ENCODE data around the gene CACNB1. TPM values are rescaled to one million over a fixed set of nuclear protein-coding genes. Genes with fewer than 3 reads are reported as not detected.

The CACNB1 gene
- total and polyA plus RNA-seq, 9 donors = 114 to 227 (median 198) TPM

DNA sequence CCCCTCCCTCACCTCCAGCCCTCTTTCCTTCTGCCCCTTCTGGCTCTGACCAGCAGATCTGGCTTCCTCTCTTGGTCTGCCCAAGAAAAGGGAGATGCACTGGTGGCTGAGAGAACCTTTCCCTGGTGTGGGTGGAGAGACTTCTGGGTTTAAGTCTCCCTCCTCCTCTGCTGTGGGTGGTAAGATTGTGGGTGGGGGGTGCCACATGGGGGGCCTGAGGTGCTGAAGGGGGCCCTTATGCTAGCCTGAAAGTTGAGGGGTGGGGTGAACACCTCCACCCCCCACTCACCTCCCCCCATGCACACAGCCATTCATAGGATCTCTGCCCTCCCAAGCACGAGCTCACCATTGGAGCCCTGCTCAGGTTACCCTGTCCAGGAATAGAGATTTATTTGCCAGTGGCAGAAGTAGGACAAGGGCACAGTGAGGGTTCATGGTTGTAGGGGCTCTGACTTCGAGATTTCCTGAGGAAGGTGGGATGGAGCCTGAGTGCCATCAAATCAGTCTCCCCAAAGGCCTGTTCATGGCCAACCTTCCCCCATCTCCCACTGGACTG, 30.0 kb upstream of the CACNB1 start:
- H3K27ac ChIP-seq (ENCODE audit: low read length) = no peak overlapping the region
- H3K36me3 ChIP-seq (ENCODE audit: control insufficient read depth, insufficient read depth, low read length) = no peaks in the 10 kb centered on the region
- DNase-seq = no peak
- H3K27me3 ChIP-seq (ENCODE audit: control insufficient read depth, insufficient read depth, low read length) = peaks cover 65% of the 10 kb centered on the region
- peaks cover 33% of the 10 kb centered on the region for H3K4me1 ChIP-seq (ENCODE audit: control insufficient read depth, insufficient read depth, low read length)
- H3K4me3 ChIP-seq (ENCODE audit: low read length) = no peak overlapping the region
- H3K9me3 ChIP-seq (replicated peaks; ENCODE audit: control insufficient read depth, low read depth, low read length) = no peaks in the 10 kb centered on the region
- WGBS (ENCODE audit: insufficient coverage) = no CpG with 5 or more reads among the region's 2 CpGs

DNA sequence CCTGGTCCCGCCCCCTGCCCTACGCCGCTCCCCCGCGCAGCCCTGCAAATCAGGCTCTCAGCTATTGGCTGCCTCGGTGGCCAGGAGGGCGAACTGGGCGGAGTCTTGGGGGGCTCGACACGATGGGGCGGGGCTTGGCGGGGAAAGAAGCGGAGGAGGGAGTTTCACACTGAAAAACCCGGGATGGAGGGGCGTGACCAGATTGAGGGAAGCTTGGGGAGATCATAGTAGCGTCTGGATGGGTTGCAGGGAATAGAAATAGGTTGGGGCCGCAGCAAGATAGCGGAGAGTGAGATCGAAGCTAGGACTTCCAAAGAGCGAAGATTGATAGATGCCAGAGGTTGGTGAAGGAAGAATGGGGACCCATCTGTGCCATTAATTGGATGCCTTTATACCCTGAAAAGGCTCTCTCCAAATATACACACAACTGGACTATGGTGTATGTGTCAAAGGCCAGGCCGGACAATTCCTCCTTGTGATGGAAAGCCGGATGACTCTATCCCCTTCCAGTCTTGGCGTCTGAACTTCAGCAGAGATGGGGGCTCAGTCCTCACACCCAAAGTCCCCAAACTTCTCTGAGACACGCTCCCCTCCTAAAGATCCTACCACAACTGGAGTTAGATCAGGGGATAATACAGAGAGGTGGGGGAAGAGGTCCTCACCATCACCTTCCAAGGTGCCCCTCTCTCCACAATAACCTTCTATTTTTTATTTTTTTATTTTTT, 28.7 kb upstream of the CACNB1 start:
- H3K36me3 ChIP-seq (ENCODE audit: control insufficient read depth, insufficient read depth, low read length) = no peaks in the 10 kb centered on the region
- WGBS (ENCODE audit: insufficient coverage) = under 1% methylated on average over 17 of the region's 24 CpGs
- peaks cover 20% of the 10 kb centered on the region for H3K4me1 ChIP-seq (ENCODE audit: control insufficient read depth, insufficient read depth, low read length)
- H3K27ac ChIP-seq (ENCODE audit: low read length) = no peak overlapping the region
- peak; percentile 88 for DNase-seq
- H3K9me3 ChIP-seq (replicated peaks; ENCODE audit: control insufficient read depth, low read depth, low read length) = no peaks in the 10 kb centered on the region
- H3K4me3 ChIP-seq (ENCODE audit: low read length) = peak overlapping the region; percentile 37
- H3K27me3 ChIP-seq (ENCODE audit: control insufficient read depth, insufficient read depth, low read length) = peaks cover 68% of the 10 kb centered on the region

DNA sequence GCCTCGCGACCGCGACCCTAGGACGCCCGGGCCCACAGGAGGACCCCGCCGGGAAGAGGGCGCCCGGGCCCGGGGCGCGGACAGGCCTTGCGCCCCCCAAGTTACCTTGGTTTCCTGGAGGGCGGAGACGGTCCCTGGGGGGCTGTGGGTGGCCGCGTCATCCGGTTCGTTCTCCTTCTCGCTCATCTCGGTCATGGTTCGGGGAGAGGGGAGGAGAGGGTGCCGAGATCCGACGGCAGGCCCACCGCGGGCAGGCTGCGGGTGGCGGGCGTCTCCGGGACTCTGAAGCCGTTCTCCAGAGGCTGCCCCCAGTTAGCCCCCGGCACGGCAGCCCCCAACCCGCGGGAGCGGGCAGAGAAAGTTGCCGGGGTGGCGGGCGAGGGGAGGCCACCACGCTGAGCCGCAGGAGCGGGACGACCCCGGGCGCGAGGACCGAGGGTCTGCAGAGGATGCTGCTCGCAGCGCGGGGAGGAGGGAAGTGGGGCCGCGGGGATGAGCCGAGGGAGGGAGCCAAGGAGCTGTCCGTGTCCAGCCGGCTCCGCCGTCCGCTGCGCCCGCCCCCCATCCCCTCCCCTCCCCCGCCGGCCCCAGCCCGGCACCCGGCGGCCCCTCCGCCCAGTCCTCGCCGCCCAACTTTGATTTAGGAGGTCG, 28.0 kb upstream of the CACNB1 start, which contains the start of gene STAC2:
TSS of gene STAC2 (minus strand) at position 638 of the 651 bp plus-strand sequence. CDS start at position 195, 443 bp downstream.
- Histone ChIP-seq H3K27me3 (ENCODE audit: control insufficient read depth, insufficient read depth, low read length) (peaks cover 67% of the 10 kb centered on the region), H3K9me3 (replicated peaks; ENCODE audit: control insufficient read depth, low read depth, low read length) (no peaks in the 10 kb centered on the region), H3K4me1 (ENCODE audit: control insufficient read depth, insufficient read depth, low read length) (peaks cover 18% of the 10 kb centered on the region), H3K36me3 (ENCODE audit: control insufficient read depth, insufficient read depth, low read length) (no peaks in the 10 kb centered on the region), H3K4me3 (ENCODE audit: low read length) (peak within 1 kb of the TSS; percentile 37), H3K27ac (ENCODE audit: low read length) (no peak within 1 kb of the TSS)
- DNase-seq = no peak
- 1% methylated on average over 40 of the region's 71 CpGs for WGBS (ENCODE audit: insufficient coverage)

DNA sequence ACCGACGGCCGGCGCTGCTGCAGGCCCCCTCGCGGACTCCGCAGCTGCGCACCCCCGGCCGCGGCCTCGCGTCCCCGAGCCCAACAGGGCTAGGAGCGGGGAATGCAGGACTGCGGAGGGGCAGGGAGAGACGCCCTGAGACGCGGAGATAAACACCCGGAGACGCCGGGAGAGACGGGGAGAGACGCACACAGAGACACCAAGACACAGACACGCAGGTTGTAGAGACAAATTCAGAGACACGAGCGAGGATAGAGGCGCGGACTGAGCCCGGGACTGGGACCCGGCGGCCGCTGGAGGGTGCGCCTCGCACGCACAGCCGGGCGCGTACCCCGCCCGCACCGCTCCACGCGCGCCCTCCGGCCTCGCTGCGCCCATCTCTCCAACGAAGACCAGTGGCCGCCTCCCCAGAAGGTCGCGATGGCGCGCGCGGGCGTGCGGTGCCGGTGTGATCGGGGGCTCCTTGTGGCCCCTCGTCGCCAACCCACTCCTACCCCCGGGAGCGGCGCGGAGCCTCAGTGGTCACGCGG, 27.4 kb upstream of the CACNB1 start:
- Histone ChIP-seq H3K36me3 (ENCODE audit: control insufficient read depth, insufficient read depth, low read length) (no peaks in the 10 kb centered on the region), H3K4me1 (ENCODE audit: control insufficient read depth, insufficient read depth, low read length) (peaks cover 21% of the 10 kb centered on the region), H3K27ac (ENCODE audit: low read length) (no peak overlapping the region), H3K9me3 (replicated peaks; ENCODE audit: control insufficient read depth, low read depth, low read length) (no peaks in the 10 kb centered on the region), H3K27me3 (ENCODE audit: control insufficient read depth, insufficient read depth, low read length) (peaks cover 67% of the 10 kb centered on the region), H3K4me3 (ENCODE audit: low read length) (no peak overlapping the region)
- under 1% methylated on average over 65 of the region's 68 CpGs for WGBS (ENCODE audit: insufficient coverage)
- DNase-seq = no peak

DNA sequence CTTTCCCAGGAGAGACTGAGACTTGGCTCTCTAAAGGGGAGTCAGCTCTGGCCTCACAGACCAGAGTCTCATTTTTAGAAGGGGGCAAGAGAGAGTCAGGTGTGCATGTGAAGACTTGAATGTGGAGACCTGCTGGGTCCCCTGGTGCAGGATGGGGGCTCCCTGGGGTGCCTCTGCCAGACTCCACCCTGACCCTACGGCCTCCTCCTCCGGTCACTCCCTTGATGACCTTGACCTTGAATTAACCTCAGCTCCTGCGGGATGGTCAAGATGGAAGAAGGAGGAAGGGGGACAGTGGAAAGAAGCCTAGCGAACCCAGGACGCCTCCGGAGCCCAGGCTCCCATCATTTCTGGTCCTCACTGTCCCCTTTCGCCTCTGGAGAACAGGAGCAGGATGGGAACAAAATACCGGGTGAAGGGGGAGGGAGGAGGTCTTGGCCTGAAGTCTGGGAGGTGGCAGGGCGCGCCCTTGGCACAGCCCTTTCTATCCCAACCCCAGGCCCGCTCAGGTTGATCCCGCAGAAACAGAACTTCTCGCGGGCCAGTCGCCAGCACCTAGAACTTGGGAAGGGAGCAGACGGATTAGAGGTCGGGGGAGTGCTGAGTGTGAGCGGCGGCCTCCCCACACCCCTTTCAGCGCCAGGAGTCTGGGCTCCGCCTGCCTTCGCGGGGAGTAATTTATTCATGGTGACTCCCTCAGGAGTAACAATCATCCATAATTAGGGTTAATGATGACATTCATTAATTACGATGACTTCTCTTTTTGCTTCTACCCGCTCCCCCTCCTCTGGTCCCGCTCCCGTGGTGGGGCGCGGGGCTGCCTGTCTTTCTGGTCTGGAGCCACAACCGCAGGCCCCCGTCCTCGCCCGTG, 26.7 kb upstream of the CACNB1 start:
- Histone ChIP-seq H3K9me3 (replicated peaks; ENCODE audit: control insufficient read depth, low read depth, low read length) (no peaks in the 10 kb centered on the region), H3K4me3 (ENCODE audit: low read length) (no peak overlapping the region), H3K4me1 (ENCODE audit: control insufficient read depth, insufficient read depth, low read length) (peaks cover 28% of the 10 kb centered on the region), H3K27me3 (ENCODE audit: control insufficient read depth, insufficient read depth, low read length) (peaks cover 63% of the 10 kb centered on the region), H3K36me3 (ENCODE audit: control insufficient read depth, insufficient read depth, low read length) (no peaks in the 10 kb centered on the region), H3K27ac (ENCODE audit: low read length) (no peak overlapping the region)
- DNase-seq = no peak
- 18% methylated on average over 17 of the region's 33 CpGs for WGBS (ENCODE audit: insufficient coverage)

DNA sequence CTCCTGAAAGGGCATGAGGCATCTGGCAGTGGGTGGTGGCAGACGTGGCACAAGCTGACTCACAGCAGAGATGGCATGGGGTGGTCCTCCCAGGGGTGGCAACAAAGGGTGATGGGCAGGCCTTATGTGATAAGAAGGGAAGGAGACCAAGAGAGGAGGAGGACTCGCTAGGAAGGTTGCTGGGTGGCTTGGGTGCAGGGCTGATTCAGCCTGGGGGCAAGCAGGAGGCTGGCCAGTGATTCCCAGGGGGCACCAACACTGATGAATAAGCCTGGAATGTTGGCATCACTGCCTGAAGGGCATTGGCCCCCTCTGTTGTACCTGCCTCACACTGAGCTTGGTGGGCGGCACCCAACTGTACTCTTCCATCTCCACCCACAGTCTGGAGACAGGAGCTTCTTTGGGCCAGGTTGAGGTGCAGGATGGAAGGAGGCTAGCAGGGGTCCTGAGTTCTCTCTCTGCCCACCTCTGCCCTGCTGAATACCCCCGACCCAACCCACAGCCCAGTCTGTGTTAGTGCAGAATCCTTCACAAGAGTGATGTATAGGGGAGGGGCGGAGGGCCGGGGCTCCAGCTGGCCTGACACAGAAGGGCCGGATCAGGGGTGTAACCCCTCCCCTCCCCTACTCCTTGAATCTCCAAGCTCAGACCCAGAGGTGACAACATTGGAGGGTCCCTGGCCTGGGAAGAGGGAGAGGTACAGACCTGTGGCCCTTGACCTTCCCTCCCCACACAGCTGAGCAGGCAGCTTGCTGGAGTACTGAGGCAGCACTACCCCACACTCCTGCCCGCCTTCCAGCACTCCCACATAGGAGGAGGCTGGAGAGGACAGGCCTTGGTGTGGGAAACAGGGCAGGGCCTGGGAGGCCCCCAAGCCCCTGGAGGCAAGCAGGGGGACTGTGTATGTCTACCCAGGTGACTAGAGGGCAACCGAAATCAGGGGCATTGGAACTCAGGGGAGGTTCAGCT, 25.7 kb upstream of the CACNB1 start:
- H3K4me1 ChIP-seq (ENCODE audit: control insufficient read depth, insufficient read depth, low read length) = peaks cover 32% of the 10 kb centered on the region
- 70% methylated on average over 2 of the region's 9 CpGs for WGBS (ENCODE audit: insufficient coverage)
- H3K9me3 ChIP-seq (replicated peaks; ENCODE audit: control insufficient read depth, low read depth, low read length) = no peaks in the 10 kb centered on the region
- no peak overlapping the region for H3K27ac ChIP-seq (ENCODE audit: low read length)
- H3K36me3 ChIP-seq (ENCODE audit: control insufficient read depth, insufficient read depth, low read length) = no peaks in the 10 kb centered on the region
- DNase-seq = no peak
- H3K27me3 ChIP-seq (ENCODE audit: control insufficient read depth, insufficient read depth, low read length) = peaks cover 67% of the 10 kb centered on the region
- no peak overlapping the region for H3K4me3 ChIP-seq (ENCODE audit: low read length)

DNA sequence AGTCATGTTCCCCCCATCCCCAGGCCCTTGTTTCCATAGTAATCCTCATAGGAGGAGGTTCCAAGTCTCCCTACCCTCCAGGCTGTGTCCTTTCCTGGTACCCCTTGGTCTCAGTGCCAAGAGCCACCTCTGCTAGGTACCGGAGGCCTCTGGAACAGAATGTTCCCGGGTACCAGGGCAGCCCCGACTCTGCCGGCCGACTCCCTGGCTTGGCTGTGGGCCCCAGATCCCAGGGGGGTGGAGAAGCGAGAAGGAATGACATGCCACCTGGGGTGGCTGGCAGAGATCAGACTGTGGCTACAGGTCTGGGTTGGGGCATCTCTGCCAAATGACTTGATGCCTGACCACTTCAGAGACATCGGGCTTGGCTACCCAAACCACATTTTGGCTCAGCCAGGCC, 24.7 kb upstream of the CACNB1 start:
- Histone ChIP-seq H3K4me3 (ENCODE audit: low read length) (no peak overlapping the region), H3K36me3 (ENCODE audit: control insufficient read depth, insufficient read depth, low read length) (no peaks in the 10 kb centered on the region), H3K27me3 (ENCODE audit: control insufficient read depth, insufficient read depth, low read length) (peaks cover 68% of the 10 kb centered on the region), H3K9me3 (replicated peaks; ENCODE audit: control insufficient read depth, low read depth, low read length) (no peaks in the 10 kb centered on the region), H3K4me1 (ENCODE audit: control insufficient read depth, insufficient read depth, low read length) (peaks cover 34% of the 10 kb centered on the region), H3K27ac (ENCODE audit: low read length) (no peak overlapping the region)
- DNase-seq = no peak
- WGBS (ENCODE audit: insufficient coverage) = 82% methylated on average over 7 of the region's 7 CpGs

DNA sequence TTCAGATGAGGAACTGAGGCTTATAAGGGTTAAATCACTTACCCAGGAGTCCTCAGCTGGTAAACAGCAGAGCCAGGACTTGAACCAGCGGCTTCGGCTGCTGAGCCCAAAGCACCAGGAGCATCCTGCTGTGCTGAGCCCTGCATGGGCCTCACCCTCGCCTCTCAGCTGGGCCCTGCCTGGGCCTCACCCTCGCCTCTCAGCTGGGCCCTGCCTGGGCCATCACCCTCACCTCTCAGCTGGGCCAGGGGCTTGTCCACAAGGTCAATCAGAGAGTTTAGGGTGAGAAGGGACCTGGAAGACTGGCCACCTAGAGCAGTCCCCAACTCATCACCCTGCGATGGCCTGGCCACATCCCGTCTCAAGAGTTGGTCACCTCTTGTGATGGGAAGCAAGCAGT, 24.1 kb upstream of the CACNB1 start:
- DNase-seq = no peak
- WGBS (ENCODE audit: insufficient coverage) = 88% methylated on average over 6 of the region's 6 CpGs
- peaks cover 34% of the 10 kb centered on the region for H3K4me1 ChIP-seq (ENCODE audit: control insufficient read depth, insufficient read depth, low read length)
- H3K4me3 ChIP-seq (ENCODE audit: low read length) = no peak overlapping the region
- no peaks in the 10 kb centered on the region for H3K9me3 ChIP-seq (replicated peaks; ENCODE audit: control insufficient read depth, low read depth, low read length)
- H3K27ac ChIP-seq (ENCODE audit: low read length) = no peak overlapping the region
- peaks cover 68% of the 10 kb centered on the region for H3K27me3 ChIP-seq (ENCODE audit: control insufficient read depth, insufficient read depth, low read length)
- H3K36me3 ChIP-seq (ENCODE audit: control insufficient read depth, insufficient read depth, low read length) = no peaks in the 10 kb centered on the region

DNA sequence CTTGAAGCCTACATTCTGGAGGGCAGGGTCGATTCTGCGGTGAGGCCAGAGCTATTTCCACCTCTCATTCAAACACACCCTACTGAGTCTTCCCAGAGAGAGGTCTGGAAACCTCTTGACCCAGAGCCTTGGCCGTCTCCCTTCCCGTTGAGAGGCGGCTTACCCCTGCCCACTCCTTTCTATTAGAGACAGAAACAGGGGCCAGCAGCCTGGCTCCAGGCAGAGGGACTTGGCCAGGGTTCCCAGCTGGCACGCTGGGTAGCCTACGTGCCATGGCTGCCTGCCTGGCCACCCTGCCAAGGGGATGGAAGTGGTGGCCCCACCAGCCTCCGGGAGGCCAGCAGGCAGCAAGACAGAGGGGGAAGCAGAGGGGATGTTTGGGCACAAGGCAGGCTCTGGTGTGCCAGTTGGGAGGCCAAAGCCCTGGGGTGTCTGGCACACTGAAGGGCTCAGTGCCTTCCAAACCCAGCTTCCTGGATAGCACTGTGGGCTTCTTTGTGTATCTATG, 22.2 kb upstream of the CACNB1 start:
- Histone ChIP-seq H3K27ac (ENCODE audit: low read length) (no peak overlapping the region), H3K4me1 (ENCODE audit: control insufficient read depth, insufficient read depth, low read length) (peaks cover 20% of the 10 kb centered on the region), H3K4me3 (ENCODE audit: low read length) (no peak overlapping the region), H3K27me3 (ENCODE audit: control insufficient read depth, insufficient read depth, low read length) (peaks cover 61% of the 10 kb centered on the region), H3K9me3 (replicated peaks; ENCODE audit: control insufficient read depth, low read depth, low read length) (no peaks in the 10 kb centered on the region), H3K36me3 (ENCODE audit: control insufficient read depth, insufficient read depth, low read length) (no peaks in the 10 kb centered on the region)
- WGBS (ENCODE audit: insufficient coverage) = 54% methylated on average over 8 of the region's 8 CpGs
- no peak for DNase-seq

All from muscle of leg (tissue), 11 donors.